ENCODE measurements around the gene PIGN. TPM values are rescaled to one million over a fixed set of nuclear protein-coding genes. Genes with fewer than 3 reads are reported as not detected.

The PIGN gene
- total RNA-seq, 2 donors from 2014 or later = 26.8 to 32.9 TPM

GRCh38 chr18:62018034-62018758 lies 168.7 kb downstream of the PIGN start:
- Mint-ChIP-seq H3K36me3 (no peaks in the 10 kb centered on the region), H3K27ac (no peak overlapping the region), H3K9me3 (no peaks in the 10 kb centered on the region)
- no peak for DNase-seq (ENCODE audit: low spot score in 2 of 2)
- ATAC-seq = no peak

GRCh38 chr18:62017618-62018017 lies 169.2 kb downstream of the PIGN start:
- H3K9me3 Mint-ChIP-seq = no peaks in the 10 kb centered on the region
- no peaks in the 10 kb centered on the region for H3K36me3 Mint-ChIP-seq
- no peak overlapping the region for H3K27ac Mint-ChIP-seq
- ATAC-seq (no peak), DNase-seq (ENCODE audit: low spot score in 2 of 2) (no peak)

GRCh38 chr18:62011416-62011815 lies 175.4 kb downstream of the PIGN start:
- peaks cover 3 to 4% of the 10 kb centered on the region in 2 donors for H3K36me3 Mint-ChIP-seq
- ATAC-seq (no peak), DNase-seq (ENCODE audit: low spot score in 2 of 2) (no peak)
- no peak overlapping the region for H3K27ac Mint-ChIP-seq
- H3K9me3 Mint-ChIP-seq = peaks cover 2 to 4% of the 10 kb centered on the region in 2 donors

GRCh38 chr18:62009521-62009920 lies 177.3 kb downstream of the PIGN start:
- Mint-ChIP-seq H3K9me3 (peaks cover 5 to 13% of the 10 kb centered on the region in 2 donors), H3K27ac (no peak overlapping the region), H3K36me3 (peaks cover 6 to 13% of the 10 kb centered on the region in 2 donors)
- DNase-seq (ENCODE audit: low spot score in 2 of 2) (no peak), ATAC-seq (no peak)

GRCh38 chr18:62001396-62001795 lies 185.5 kb downstream of the PIGN start:
- peaks cover 7 to 31% of the 10 kb centered on the region in 2 donors for H3K36me3 Mint-ChIP-seq
- peaks cover 17 to 40% of the 10 kb centered on the region in 2 donors for H3K9me3 Mint-ChIP-seq
- no peak overlapping the region for H3K27ac Mint-ChIP-seq
- ATAC-seq = no peak
- no peak for DNase-seq (ENCODE audit: low spot score in 2 of 2)

- no peak overlapping the region for H3K27ac Mint-ChIP-seq
- peak; percentile 26 to 62 for ATAC-seq
- no peak for DNase-seq (ENCODE audit: low spot score in 2 of 2)
- H3K36me3 Mint-ChIP-seq = peaks cover 4 to 22% of the 10 kb centered on the region in 2 donors
- peaks cover 14 to 32% of the 10 kb centered on the region in 2 donors for H3K9me3 Mint-ChIP-seq
Observed at GRCh38 chr18:61998957-61999356, 187.9 kb downstream of the PIGN start.

GRCh38 chr18:61998335-61998734 lies 188.5 kb downstream of the PIGN start:
- Mint-ChIP-seq H3K9me3 (peaks cover 14 to 31% of the 10 kb centered on the region in 2 donors), H3K36me3 (peaks cover 4 to 22% of the 10 kb centered on the region in 2 donors), H3K27ac (no peak overlapping the region)
- ATAC-seq = no peak
- no peak for DNase-seq (ENCODE audit: low spot score in 2 of 2)

GRCh38 chr18:61995618-61996017 lies 191.2 kb downstream of the PIGN start:
- Mint-ChIP-seq H3K27ac (no peak overlapping the region), H3K36me3 (peaks cover 0 to 14% of the 10 kb centered on the region in 2 donors), H3K9me3 (peaks cover 9 to 18% of the 10 kb centered on the region in 2 donors)
- no peak for ATAC-seq
- DNase-seq (ENCODE audit: low spot score in 2 of 2) = no peak

GRCh38 chr18:61993831-61994230 lies 193.0 kb downstream of the PIGN start:
- no peaks in the 10 kb centered on the region for H3K36me3 Mint-ChIP-seq
- DNase-seq (ENCODE audit: low spot score in 2 of 2) = no peak
- peaks cover 0 to 4% of the 10 kb centered on the region in 2 donors for H3K9me3 Mint-ChIP-seq
- H3K27ac Mint-ChIP-seq = no peak overlapping the region
- no peak for ATAC-seq

- Mint-ChIP-seq H3K36me3 (no peaks in the 10 kb centered on the region), H3K27ac (no peak overlapping the region), H3K9me3 (peaks cover 0 to under 1% of the 10 kb centered on the region in 2 donors)
- no peak for DNase-seq (ENCODE audit: low spot score in 2 of 2)
- no peak for ATAC-seq
Observed at GRCh38 chr18:61992923-61993322, 193.9 kb downstream of the PIGN start.

GRCh38 chr18:61992285-61992684 lies 194.6 kb downstream of the PIGN start:
- H3K9me3 Mint-ChIP-seq = no peaks in the 10 kb centered on the region
- no peaks in the 10 kb centered on the region for H3K36me3 Mint-ChIP-seq
- no peak for DNase-seq (ENCODE audit: low spot score in 2 of 2)
- peak in 1 of 2 donors; percentile 81 for ATAC-seq
- H3K27ac Mint-ChIP-seq = peak overlapping the region in 1 of 2 donors; percentile 11

GRCh38 chr18:61991836-61992235 lies 195.0 kb downstream of the PIGN start:
- Mint-ChIP-seq H3K9me3 (no peaks in the 10 kb centered on the region), H3K27ac (no peak overlapping the region), H3K36me3 (no peaks in the 10 kb centered on the region)
- DNase-seq (ENCODE audit: low spot score in 2 of 2) (no peak), ATAC-seq (no peak)

- H3K36me3 Mint-ChIP-seq = no peaks in the 10 kb centered on the region
- DNase-seq (ENCODE audit: low spot score in 2 of 2) (no peak), ATAC-seq (no peak)
- no peak overlapping the region for H3K27ac Mint-ChIP-seq
- no peaks in the 10 kb centered on the region for H3K9me3 Mint-ChIP-seq
Observed at GRCh38 chr18:61991201-61991600, 195.7 kb downstream of the PIGN start.

Other genes starting within 250 kb of the PIGN start
- 10 to 100 TPM; 21.5 to 26.6 TPM for gene RELCH, start 199 bp upstream of the PIGN start, total RNA-seq
- 10 to 100 TPM in 1 of 2 donors, under 1 TPM in 1; 0.82 to 15.8 TPM for gene TNFRSF11A, start 138.3 kb upstream of the PIGN start, total RNA-seq